SU-DHL-6 (cell line): ENCODE measurements around the gene CR1.

Source experiments
- CTCF ChIP-seq: fragments of 200-600 bp; sonication (generic); IDR thresholded peaks from one replicate; pipeline ENCODE4 v1.5.1; 2017; ENCODE audit warnings: antibody characterized with exemption, mild to moderate bottlenecking, low read length, moderate library complexity; ENCODE audit not compliant: insufficient read depth, poor library complexity, severe bottlenecking
- EZH2phosphoT487 ChIP-seq: fragments of 200-600 bp; sonication (generic), shearing (Covaris generic); conservative IDR thresholded peaks from 2 replicates; pipeline ENCODE4 v1.6.1; 2018; ENCODE audit warnings: mild to moderate bottlenecking, antibody characterized with exemption, low read length, moderate library complexity, mixed read lengths

- TF ChIP-seq CTCF (peak; percentile 64), EZH2phosphoT487 (no peak)
Observed at GRCh38 chr1:207672522-207673130, 176.7 kb downstream of the CR1 start.
